GM19438 (cell line): Measurements from ENCODE around the gene IL13.
"Not testable (repeated sequence)": the region's sequence is repeated elsewhere in the genome, so short reads cannot be mapped to it uniquely, and the experiment has no call there.

Source experiments
- ATAC-seq: cut with Tn5 transposase; IDR thresholded peaks from one replicate; pipeline ENCODE4 v1.9.1; 2021; ENCODE audit warnings: low read depth; ENCODE audit not compliant: unreplicated experiment

Gene IL13

GRCh38 chr5:132657676-132658380, at the start of gene IL13:
Gene IL13 (plus strand): TSS chr5:132658173. CDS start chr5:132658187, 14 bp downstream.
- no peak for ATAC-seq

GRCh38 chr5:132611965-132612364, 46.0 kb upstream of the IL13 start:
- ATAC-seq, result no peak

GRCh38 chr5:132612846-132613245, 45.1 kb upstream of the IL13 start:
- no peak for ATAC-seq

GRCh38 chr5:132621699-132622098, 36.3 kb upstream of the IL13 start:
- no peak for ATAC-seq

- ATAC-seq, result no peak
Measured at GRCh38 chr5:132622608-132623007, 35.4 kb upstream of the IL13 start.

GRCh38 chr5:132627470-132627869, 30.5 kb upstream of the IL13 start:
- no peak for ATAC-seq

- ATAC-seq, result no peak
Measured at GRCh38 chr5:132628814-132629213, 29.2 kb upstream of the IL13 start.

- no peak for ATAC-seq
Measured at GRCh38 chr5:132629230-132629944, 28.6 kb upstream of the IL13 start.

- not testable (repeated sequence) for ATAC-seq
Measured at GRCh38 chr5:132633587-132633986, 24.4 kb upstream of the IL13 start.

- no peak for ATAC-seq
Measured at GRCh38 chr5:132635873-132636272, 22.1 kb upstream of the IL13 start.

GRCh38 chr5:132637241-132637640, 20.7 kb upstream of the IL13 start:
- ATAC-seq, result no peak

GRCh38 chr5:132639706-132640130, 18.3 kb upstream of the IL13 start:
- peak; percentile 83 for ATAC-seq

- ATAC-seq, result no peak
Measured at GRCh38 chr5:132640613-132641012, 17.4 kb upstream of the IL13 start.

GRCh38 chr5:132641241-132641723, 16.7 kb upstream of the IL13 start:
- no peak for ATAC-seq

GRCh38 chr5:132641841-132642240, 16.1 kb upstream of the IL13 start:
- no peak for ATAC-seq

GRCh38 chr5:132644177-132644576, 13.8 kb upstream of the IL13 start:
- ATAC-seq, result no peak

- no peak for ATAC-seq
Measured at GRCh38 chr5:132646583-132647266, 11.2 kb upstream of the IL13 start.

GRCh38 chr5:132647473-132647872, 10.5 kb upstream of the IL13 start:
- no peak for ATAC-seq

GRCh38 chr5:132648355-132648754, 9.6 kb upstream of the IL13 start:
- ATAC-seq, result no peak

- ATAC-seq, result no peak
Measured at GRCh38 chr5:132651838-132652469, 6.0 kb upstream of the IL13 start.

GRCh38 chr5:132653716-132654115, 4.3 kb upstream of the IL13 start:
- no peak for ATAC-seq
